HG03378 (cell line): ENCODE results near the gene EVI2A.
A peak's percentile ranks its signal among the peaks of the same experiment; 100 is the strongest.
"Not testable (repeated sequence)": the region's sequence is repeated elsewhere in the genome, so short reads cannot be mapped to it uniquely, and the experiment has no call there.

Experiments used
- ATAC-seq: cut with Tn5 transposase; IDR thresholded peaks from one replicate; pipeline ENCODE4 v1.9.1; 2021; ENCODE audit warnings: mild to moderate bottlenecking, moderate library complexity; ENCODE audit not compliant: unreplicated experiment

The EVI2A gene, protein sequence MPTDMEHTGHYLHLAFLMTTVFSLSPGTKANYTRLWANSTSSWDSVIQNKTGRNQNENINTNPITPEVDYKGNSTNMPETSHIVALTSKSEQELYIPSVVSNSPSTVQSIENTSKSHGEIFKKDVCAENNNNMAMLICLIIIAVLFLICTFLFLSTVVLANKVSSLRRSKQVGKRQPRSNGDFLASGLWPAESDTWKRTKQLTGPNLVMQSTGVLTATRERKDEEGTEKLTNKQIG

DNA sequence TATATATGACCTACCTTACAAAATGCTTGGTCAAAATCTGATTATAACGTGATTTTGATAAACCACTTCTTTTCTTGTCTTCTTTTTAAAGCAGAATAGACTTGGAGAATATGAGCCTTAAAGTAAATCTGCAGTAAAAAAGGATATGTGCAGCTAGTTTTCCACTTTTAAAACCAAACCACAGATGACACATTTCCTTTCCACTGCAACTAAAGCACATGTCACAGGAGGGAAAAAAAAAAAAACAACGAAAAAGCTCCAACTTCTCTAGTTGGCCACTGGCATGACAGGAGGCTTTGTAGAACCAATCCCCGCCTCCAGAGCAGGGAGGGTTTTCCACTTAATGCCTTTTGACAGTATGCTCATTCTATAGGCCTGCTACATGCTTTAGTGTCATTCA, at the start of gene EVI2A:
EVI2A (minus strand) TSS at position 142 of the 400 bp plus-strand sequence. CDS start 2,609 bp downstream, outside the sequence.
- peak; percentile 32 for ATAC-seq

- ATAC-seq: no peak
These were observed 47.8 kb upstream of the EVI2A start for GRCh38 chr17:31369266-31369665.

DNA sequence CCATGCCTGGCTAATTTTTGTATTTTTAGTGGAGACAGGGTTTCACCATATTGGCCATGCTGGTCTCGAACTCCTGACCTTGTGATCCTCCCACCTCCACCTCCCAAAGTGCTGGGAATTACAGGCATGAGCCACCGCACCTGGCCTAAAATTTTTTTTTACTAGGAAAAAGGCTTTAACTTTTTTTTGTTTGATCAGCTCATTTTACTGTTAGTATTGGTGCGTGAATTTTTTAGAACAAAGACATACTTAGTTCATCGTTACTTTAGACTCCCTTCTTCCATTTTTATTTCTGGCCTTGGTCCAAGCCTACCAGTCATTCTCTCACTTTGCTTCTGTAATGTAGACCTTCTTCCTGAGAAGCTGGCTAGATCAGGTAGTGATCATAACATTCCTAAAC, 44.7 kb upstream of the EVI2A start:
- ATAC-seq: no peak

- no peak for ATAC-seq
These were observed 42.6 kb upstream of the EVI2A start for GRCh38 chr17:31364012-31364411.

DNA sequence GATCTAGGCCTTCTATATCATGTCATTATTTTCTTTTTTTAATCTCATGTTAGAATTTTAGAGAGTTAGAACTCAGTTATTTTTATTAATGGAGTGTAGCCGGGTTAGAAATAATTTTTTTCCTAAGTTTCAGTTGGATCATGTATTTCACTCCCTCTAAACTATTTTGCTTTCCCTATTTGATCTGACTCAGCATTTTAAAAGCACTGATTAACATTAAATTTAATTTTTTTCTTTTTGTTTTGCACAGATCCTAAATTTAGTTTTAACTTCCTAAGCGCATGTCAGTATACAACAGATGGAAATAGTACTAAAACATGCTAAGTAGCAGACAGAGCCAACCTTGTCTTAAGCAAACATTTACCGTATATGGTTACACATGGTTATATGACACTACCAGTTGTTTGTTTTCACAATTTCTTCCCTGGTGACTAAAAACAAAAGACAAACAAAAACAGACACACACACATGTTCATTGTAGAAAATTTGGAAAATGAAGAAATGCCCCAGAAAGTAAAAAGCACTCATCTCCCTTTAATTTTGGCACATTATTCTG, 36.5 kb upstream of the EVI2A start:
- no peak for ATAC-seq

- ATAC-seq: no peak
These were observed 35.7 kb upstream of the EVI2A start for GRCh38 chr17:31357091-31357490.

GRCh38 chr17:31355935-31356334, 34.5 kb upstream of the EVI2A start:
- no peak for ATAC-seq

DNA sequence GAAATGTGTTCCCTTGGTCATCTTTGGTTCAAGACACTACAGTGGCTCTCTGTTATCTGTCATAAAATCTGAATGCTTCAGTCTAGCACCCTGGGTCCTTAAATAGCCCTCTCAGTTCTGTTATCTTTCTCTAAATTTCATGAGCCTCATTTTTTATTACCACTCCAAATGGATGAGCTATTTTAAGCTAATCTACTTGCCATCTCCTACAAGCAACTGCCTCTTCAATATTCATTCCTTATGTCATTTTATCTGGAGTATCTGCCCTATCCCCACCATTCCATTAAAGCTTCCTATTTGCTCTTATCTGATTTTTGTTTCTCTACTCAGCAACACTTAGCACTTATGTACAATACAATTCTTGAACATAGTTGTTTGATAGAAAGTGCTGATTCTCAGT, 28.0 kb upstream of the EVI2A start:
- ATAC-seq: no peak

DNA sequence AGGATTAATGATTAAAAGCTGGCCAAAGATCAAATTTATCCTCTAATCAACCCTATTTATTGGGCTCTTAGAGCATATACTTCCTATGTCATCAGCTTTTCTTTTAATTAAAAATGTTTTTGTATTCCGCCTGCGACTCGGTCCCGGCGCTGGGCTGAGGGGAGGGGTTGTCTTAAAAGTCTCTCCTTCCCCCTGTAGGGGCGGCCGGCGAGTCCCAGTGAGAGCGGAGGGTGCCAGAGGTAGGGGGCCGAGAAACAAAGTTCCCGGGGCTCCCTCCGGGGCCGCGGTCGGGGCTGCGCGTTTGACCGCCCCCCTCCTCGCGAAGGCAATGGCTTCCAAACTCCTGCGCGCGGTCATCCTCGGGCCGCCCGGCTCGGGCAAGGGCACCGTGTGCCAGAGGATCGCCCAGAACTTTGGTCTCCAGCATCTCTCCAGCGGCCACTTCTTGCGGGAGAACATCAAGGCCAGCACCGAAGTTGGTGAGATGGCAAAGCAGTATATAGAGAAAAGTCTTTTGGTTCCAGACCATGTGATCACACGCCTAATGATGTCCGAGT, 23.8 kb upstream of the EVI2A start:
- not testable (repeated sequence) for ATAC-seq

GRCh38 chr17:31339906-31340661, 18.7 kb upstream of the EVI2A start:
- no peak for ATAC-seq

DNA sequence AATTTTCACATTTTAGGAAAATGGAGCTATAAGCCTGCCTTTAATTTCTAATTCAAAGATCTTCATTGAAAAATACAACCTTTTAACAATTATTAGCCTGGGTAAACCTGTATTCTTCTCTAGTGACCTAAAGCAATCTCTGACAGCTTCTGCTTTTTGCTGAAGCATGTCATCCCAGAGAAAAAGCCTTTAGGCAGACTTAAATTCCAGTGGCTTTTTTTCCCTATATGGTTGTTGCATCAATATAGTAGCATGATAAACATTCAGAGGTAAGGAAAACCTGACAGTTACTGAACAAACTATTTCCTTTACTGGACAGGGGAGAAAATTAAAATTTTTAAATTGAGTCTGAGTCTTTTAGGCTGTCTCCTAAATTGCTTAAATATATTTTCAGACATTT, 7.8 kb upstream of the EVI2A start:
- no peak for ATAC-seq

- ATAC-seq: no peak
These were observed 6.7 kb upstream of the EVI2A start for GRCh38 chr17:31328160-31328535.

DNA sequence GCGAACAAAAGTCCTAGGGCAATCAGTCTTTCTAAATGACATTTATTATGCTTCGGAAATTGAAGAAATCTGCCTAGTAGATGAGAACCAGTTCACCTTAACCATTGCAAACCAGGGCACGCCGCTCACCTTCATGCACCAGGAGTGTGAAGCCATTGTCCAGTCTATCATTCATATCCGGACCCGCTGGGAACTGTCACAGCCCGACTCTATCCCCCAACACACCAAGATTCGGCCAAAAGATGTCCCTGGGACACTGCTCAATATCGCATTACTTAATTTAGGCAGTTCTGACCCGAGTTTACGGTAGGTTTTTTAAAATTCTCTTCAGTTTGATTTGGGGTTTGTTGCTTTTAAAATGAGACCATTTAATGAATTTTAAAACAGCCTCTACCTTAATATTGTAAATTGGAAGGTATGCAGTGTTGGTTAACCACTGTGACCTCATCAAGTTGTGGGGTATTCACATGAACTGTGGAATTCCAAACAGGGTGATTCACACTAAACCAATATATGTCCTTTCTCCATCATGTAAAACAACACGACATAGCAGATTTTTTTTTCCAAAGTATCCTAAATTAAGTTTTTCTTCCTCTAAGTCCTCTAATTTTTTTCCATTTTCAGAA, 6.2 kb upstream of the EVI2A start:
- ATAC-seq: no peak

- no peak for ATAC-seq
These were observed 2.1 kb upstream of the EVI2A start for GRCh38 chr17:31323551-31323950.

GRCh38 chr17:31321966-31322365, 544 bp upstream of the EVI2A start:
- ATAC-seq: no peak

DNA sequence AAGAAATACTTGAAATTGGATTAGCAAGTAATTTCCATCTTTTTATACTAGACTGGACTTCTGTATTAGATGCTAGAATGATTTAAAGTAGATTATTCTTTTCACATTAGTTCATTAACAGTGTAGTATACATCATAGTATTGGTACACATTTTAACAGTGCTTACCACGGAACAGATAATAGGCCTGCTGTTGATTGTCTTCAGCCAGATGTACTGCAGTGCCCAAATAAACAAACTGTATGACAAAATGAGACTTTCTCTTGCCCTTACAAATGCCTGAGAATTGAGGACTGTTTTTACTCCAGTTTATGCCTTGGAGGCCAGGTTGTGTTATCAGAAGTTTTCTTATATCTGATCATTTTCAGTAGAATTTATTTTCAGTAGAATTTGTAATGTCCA, 631 bp downstream of the EVI2A start:
- ATAC-seq: no peak

DNA sequence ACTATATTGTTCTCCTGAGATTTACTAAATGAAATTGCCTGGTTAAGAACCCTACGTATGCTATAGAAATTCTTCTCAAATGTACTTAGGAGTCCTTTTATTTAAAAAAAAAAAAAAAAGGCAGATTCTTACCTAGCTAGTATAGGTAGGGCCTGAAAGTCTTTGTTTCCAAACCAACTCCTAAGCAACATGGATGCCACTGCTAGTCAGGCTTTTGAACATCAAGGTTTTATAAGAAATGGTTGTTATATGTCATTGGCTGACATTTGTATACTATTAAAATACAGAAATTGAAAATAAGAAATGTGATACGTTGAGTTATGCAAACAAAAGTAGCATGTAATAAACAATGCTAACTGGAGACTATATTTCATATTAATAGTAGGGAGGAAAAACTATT, 1.2 kb downstream of the EVI2A start:
- no peak for ATAC-seq

DNA sequence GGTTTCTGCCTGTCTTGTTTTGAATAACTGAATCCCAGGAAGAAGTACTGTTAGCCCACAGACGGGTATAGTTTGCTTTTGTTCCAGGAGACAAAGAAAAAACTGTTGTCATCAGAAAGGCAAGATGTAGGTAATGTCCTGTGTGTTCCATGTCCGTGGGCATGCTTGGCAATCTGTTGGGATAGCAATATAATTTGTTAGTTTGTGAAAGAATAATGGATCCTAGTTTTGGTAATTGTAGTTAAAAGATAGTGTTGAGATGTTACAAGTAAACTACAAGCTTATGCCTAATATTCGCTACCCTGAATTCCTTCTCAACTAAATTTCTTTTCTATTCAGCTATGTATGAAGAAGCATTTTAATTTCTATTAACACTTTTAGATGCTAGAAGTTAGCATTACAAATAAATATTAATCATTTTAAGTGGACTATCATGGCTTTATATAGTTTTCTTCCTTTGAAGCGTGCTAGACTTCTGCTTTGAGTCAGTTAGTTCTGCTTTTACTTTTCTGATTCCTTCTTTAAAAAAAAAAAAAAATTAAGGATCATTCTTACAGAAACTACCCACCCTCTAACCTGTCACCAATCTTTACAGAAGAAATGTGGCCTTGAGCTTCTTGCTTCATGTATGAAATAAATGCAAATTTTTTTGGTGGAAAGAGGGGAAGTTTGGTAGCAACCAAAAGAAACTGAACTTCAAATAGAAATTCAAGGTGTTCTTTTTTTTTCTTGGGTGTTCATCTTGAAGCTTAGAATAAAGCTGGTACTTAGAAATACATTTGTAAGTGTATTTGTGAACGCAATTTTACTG, 2.4 kb downstream of the EVI2A start:
- ATAC-seq: peak; percentile 48

- ATAC-seq: no peak
These were observed 3.1 kb downstream of the EVI2A start for GRCh38 chr17:31318298-31318801.

DNA sequence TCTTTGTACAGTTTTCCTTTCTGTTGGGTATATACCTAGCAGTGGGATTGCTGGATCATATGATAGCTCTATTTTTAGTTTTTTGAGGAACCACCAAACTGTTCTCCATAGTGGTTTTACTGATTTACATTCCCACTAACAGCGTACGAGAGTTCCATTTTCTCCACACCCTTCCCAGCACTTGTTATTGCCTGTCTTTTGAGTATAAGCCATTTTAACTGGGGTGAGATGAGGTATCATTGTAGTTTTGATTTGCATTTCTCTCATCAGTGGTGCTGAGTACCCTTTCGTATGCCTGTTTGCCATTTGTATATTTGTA, 6.7 kb downstream of the EVI2A start:
- ATAC-seq: no peak
